Left lung (tissue), 10 donors: Measurements from ENCODE around the gene TOPBP1. TPM values are rescaled to one million over a fixed set of nuclear protein-coding genes. Genes with fewer than 3 reads are reported as not detected.

Source experiments
- ATAC-seq: fragments of 200-7000 bp; cut with Tn5 transposase; one replicate; pipeline ENCODE4 v1.9.1; 2020; ENCODE audit warnings: moderate library complexity
- DNase-seq, 4 donors: peaks; one replicate each; pipeline ENCODE4 v3.0.0-alpha.2; 2013 to 2020
- H3K27ac ChIP-seq, 2 donors: fragments of 200-600 bp; sonication (generic) in 1 of 2; one replicate each; pipeline versions ENCODE4 v1.5.0 to v1.8.0; 2020 to 2021
- H3K27me3 ChIP-seq, 2 donors: fragments of 200-600 bp; sonication (generic) in 1 of 2; one replicate each; pipeline versions ENCODE4 v1.5.0 to v1.8.0; 2020 to 2021
- H3K36me3 ChIP-seq, 2 donors: fragments of 200-600 bp; sonication (generic) in 1 of 2; one replicate each; pipeline versions ENCODE4 v1.5.0 to v1.8.0; 2020 to 2021
- H3K4me1 ChIP-seq, 2 donors: fragments of 200-600 bp; one replicate each; pipeline ENCODE4 v1.8.0; 2021
- H3K4me3 ChIP-seq, 2 donors: fragments of 200-600 bp; sonication (generic) in 1 of 2; one replicate each; pipeline versions ENCODE4 v1.5.0 to v1.8.0; 2020 to 2021; ENCODE audit warnings: mild to moderate bottlenecking in 1 of 2
- H3K9me3 ChIP-seq, 2 donors: fragments of 200-600 bp; sonication (generic) in 1 of 2; one replicate each; pipeline versions ENCODE4 v1.5.0 to v1.8.0; 2020 to 2021
- intact Hi-C, 2 donors: fragments of 100-400 bp; cut with DNase I; formaldehyde crosslinking; loops; one replicate each; pipeline versions ENCODE4 v1.11.2 to v1.14.2; 2022
- polyA plus RNA-seq, 6 donors: library from polyadenylated mRNA; unstranded; fragments of 120-200 nt; gene quantifications; one replicate each; pipeline ENCODE4 v1.2.1, GENCODE V29; 2013; ENCODE audit not compliant: insufficient read length in 6 of 6
- total RNA-seq, 2 donors: library from RNA; stranded (reverse); fragmentation: NEBNext Ultra II Directional; extraction: Animal tissue kit (Norgen Biotek cat#: 25700); gene quantifications; one replicate each; pipeline ENCODE4 v1.2.1, GENCODE V29; 2021
- TF ChIP-seq, protein P1 (sequence below), 2 donors: fragments of 200-600 bp; sonication (generic) in 1 of 2; IDR thresholded peaks; one replicate each; pipeline versions ENCODE4 v1.5.0 to v1.8.0; 2021; ENCODE audit warnings: antibody characterized with exemption in 2 of 2
- donor health status: DM: no; HTN: yes; CAD: no.
- donor health status: DM: no; HTN: no; CAD: no.

Gene TOPBP1
- total and polyA plus RNA-seq, 8 donors: 17.5 to 55.2 (median 44.1) TPM

DNA sequence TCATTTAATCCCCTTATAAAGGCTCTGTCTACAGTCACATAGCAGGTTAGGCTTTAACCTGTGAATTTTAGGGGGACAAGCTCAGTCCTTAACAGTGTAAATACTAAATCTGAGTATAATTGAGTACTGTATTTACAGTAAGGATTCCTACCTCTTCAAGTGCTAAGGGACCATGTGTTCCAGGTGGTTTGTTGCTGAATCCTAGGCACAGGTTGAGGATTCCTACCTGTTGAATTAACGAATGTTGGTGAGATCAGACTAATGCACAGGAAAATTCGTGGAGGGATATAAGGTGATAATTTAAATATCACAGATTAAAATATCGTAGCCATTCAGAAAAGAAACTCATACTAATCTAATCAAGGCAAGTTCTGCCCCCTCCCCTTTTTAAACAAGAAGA is 63.3 kb downstream of the TOPBP1 start:
- DNase-seq: no peak
- Histone ChIP-seq H3K27me3 (no peaks in the 10 kb centered on the region), H3K9me3 (no peaks in the 10 kb centered on the region), H3K27ac (no peak overlapping the region), H3K36me3 (peaks cover 0 to 32% of the 10 kb centered on the region in 2 donors), H3K4me1 (no peaks in the 10 kb centered on the region), H3K4me3 (no peak overlapping the region)
- TF ChIP-seq, protein P1, sequence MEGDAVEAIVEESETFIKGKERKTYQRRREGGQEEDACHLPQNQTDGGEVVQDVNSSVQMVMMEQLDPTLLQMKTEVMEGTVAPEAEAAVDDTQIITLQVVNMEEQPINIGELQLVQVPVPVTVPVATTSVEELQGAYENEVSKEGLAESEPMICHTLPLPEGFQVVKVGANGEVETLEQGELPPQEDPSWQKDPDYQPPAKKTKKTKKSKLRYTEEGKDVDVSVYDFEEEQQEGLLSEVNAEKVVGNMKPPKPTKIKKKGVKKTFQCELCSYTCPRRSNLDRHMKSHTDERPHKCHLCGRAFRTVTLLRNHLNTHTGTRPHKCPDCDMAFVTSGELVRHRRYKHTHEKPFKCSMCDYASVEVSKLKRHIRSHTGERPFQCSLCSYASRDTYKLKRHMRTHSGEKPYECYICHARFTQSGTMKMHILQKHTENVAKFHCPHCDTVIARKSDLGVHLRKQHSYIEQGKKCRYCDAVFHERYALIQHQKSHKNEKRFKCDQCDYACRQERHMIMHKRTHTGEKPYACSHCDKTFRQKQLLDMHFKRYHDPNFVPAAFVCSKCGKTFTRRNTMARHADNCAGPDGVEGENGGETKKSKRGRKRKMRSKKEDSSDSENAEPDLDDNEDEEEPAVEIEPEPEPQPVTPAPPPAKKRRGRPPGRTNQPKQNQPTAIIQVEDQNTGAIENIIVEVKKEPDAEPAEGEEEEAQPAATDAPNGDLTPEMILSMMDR (IDR thresholded peaks at IDR 0.05): no peak
- no peak for ATAC-seq
- intact Hi-C loops: no loop called here

DNA sequence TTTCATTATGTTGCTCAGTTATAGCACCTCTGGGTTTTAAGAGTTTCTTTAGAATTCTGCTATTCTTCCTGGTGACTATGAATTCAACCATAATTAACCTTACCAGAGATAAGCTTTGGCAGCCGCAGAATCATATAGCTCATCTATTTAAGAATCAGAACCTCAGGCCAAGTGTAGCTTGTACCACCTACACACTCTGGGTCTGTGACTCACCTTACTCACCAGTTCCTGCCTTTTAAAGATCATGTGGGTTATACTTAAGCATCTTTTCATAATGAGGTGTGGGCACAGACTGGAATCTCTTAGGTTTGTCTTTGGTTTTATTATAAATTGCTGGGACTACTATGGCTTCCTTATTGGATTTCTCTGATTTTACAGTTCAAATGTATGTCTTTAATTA is 66.4 kb downstream of the TOPBP1 start:
- Histone ChIP-seq H3K27ac (no peak overlapping the region), H3K36me3 (peaks cover 0 to 18% of the 10 kb centered on the region in 2 donors), H3K9me3 (no peaks in the 10 kb centered on the region), H3K4me3 (no peak overlapping the region), H3K27me3 (no peaks in the 10 kb centered on the region), H3K4me1 (no peaks in the 10 kb centered on the region)
- TF ChIP-seq, protein P1 (IDR thresholded peaks at IDR 0.05): no peak
- intact Hi-C loops: no loop called here
- ATAC-seq: peak; percentile 22
- DNase-seq: no peak

DNA sequence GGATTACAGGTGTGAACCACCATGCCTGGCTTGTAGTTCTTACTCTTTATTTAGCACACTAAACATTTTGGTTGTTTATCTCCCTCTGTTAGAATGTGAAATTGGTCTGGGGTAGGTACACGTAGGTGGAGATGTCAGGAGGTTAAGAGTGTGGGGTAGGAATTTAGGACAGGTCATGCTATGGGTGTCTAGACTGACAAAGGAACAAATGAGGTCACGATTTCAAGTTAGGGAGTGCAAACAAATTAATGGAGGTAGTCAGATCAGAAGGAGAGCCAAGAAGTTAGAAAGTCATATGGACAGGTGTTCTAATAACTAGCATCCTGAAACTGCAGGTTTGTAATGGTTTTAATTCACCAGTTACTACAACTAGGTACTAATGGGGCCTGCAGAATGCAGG is 68.5 kb downstream of the TOPBP1 start:
- Histone ChIP-seq H3K27me3 (no peaks in the 10 kb centered on the region), H3K9me3 (no peaks in the 10 kb centered on the region), H3K4me3 (no peak overlapping the region), H3K27ac (no peak overlapping the region), H3K4me1 (no peaks in the 10 kb centered on the region), H3K36me3 (peaks cover 4 to 27% of the 10 kb centered on the region in 2 donors)
- TF ChIP-seq, protein P1 (IDR thresholded peaks at IDR 0.05): no peak
- intact Hi-C loops: no loop called here
- no peak for DNase-seq
- no peak for ATAC-seq

DNA sequence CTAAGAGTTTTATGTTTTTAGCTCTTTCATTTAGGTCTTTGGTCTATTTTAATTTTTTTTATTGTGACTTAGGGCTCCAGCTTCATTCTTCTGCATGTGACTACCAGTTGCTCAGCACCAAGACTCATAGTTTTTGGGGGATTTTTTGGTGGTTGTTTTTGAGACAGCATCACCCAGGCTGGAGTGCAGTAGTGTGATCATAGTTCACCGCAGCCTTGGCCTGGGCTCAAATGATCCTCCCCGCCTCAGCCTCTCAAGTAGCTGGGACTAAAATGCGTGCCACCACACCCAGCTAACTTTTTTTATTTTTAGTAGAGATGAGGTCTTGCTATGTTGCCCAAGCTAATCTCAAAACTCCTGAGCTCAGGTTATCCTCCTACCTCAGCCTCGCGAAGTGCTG is 68.9 kb downstream of the TOPBP1 start:
- H3K4me3 ChIP-seq: no peak overlapping the region
- no peak overlapping the region for H3K27ac ChIP-seq
- TF ChIP-seq, protein P1 (IDR thresholded peaks at IDR 0.05): no peak
- no peaks in the 10 kb centered on the region for H3K27me3 ChIP-seq
- H3K9me3 ChIP-seq: no peaks in the 10 kb centered on the region
- intact Hi-C loops: no loop called here
- DNase-seq (no peak), ATAC-seq (no peak)
- peaks cover 4 to 27% of the 10 kb centered on the region in 2 donors for H3K36me3 ChIP-seq
- H3K4me1 ChIP-seq: no peaks in the 10 kb centered on the region

DNA sequence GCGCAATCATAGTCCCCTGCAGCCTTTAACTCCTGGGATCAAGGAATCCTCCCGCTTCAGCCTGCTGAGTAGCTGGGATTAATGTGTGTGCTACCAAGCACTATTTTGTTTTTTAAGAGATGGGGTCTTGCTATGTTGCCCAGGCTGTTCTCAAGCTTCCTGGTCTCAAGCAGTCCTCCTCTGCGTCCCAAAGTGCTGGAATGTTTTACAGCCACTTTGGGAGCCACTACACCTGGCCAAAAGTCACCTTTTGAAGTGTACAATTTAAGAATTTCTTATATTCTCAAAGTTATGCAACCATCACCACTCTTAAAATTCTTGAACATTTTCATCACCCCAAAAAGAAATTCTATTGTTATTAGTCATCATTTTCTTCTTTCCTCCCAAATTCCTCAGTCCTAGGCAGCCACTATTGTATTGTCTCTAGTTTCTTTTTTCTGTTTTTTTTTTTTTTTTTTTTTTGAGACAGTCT is 70.4 kb downstream of the TOPBP1 start:
- no peaks in the 10 kb centered on the region for H3K4me1 ChIP-seq
- peaks cover 4 to 41% of the 10 kb centered on the region in 2 donors for H3K36me3 ChIP-seq
- ATAC-seq (peak; percentile 60), DNase-seq (no peak)
- H3K27me3 ChIP-seq: no peaks in the 10 kb centered on the region
- no peaks in the 10 kb centered on the region for H3K9me3 ChIP-seq
- no peak overlapping the region for H3K4me3 ChIP-seq
- H3K27ac ChIP-seq: peak overlapping the region; percentile 13 to 20
- TF ChIP-seq, protein P1 (IDR thresholded peaks at IDR 0.05): no peak
- intact Hi-C loops: no loop called here
